Right lobe of liver (tissue), 6 donors: ENCODE results near the gene LSM3. TPM values are rescaled to one million over a fixed set of nuclear protein-coding genes. Genes with fewer than 3 reads are reported as not detected.

Source experiments
- ATAC-seq, 4 donors: fragments of 200-7000 bp; cut with Tn5 transposase; one replicate each; pipeline ENCODE4 v1.9.1; 2020; ENCODE audit warnings: mild to moderate bottlenecking in 4 of 4, moderate library complexity in 4 of 4
- DNase-seq, 3 donors: peaks; one replicate each; pipeline ENCODE4 v3.0.0-alpha.2; 2020
- H3K27ac ChIP-seq, 3 donors: fragments of 200-600 bp; one replicate each; pipeline ENCODE4 v1.8.0; 2022
- H3K27me3 ChIP-seq, 2 donors: fragments of 200-600 bp; one replicate each; pipeline ENCODE4 v1.8.0; 2022
- H3K36me3 ChIP-seq, 4 donors: fragments of 200-600 bp; sonication (generic) in 1 of 4; one replicate each; pipeline versions ENCODE4 v1.5.1 to v1.8.0; 2017 to 2022; ENCODE audit warnings: control low read depth in 1 of 4
- H3K4me1 ChIP-seq, 4 donors: fragments of 200-600 bp; sonication (generic) in 1 of 4; one replicate each; pipeline versions ENCODE4 v1.5.1 to v1.8.0; 2017 to 2022; ENCODE audit warnings: control low read depth in 1 of 4
- H3K4me3 ChIP-seq, 3 donors: fragments of 200-600 bp; one replicate each; pipeline ENCODE4 v1.8.0; 2022
- H3K9me3 ChIP-seq, 4 donors: fragments of 200-600 bp; sonication (generic) in 1 of 4; one replicate each; pipeline versions ENCODE4 v1.5.1 to v1.8.0; 2017 to 2022; ENCODE audit warnings: control low read depth in 1 of 4
- CTCF ChIP-seq, 4 donors: fragments of 200-600 bp in 3 of 4; fragments of 450-650 bp in 1 of 4; IDR thresholded peaks; one replicate each; pipeline versions ENCODE4 v1.5.1 to v1.8.0; 2016 to 2022; ENCODE audit warnings: antibody characterized with exemption in 4 of 4, mild to moderate bottlenecking in 2 of 4
- POLR2A ChIP-seq: fragments of 450-650 bp; IDR thresholded peaks from one replicate; pipeline ENCODE4 v1.6.1; 2017; ENCODE audit warnings: antibody characterized with exemption, mild to moderate bottlenecking
- WGBS: methylation state at CpG from one replicate; pipeline ENCODE4 v1.1.6; 2018; ENCODE audit warnings: low coverage, low lambda C conversion rate; ENCODE audit not compliant: insufficient coverage; ENCODE audit errors: missing lambda C conversion rate; 5-methylcytosine and 5-hydroxymethylcytosine counted together
- intact Hi-C, 2 donors: fragments of 100-400 bp; cut with DNase I; formaldehyde crosslinking; loops; one replicate each; pipeline versions ENCODE4 v1.11.2 to v1.14.1; 2022
- total RNA-seq, 6 experiments: library from RNA; depleted of rRNA in 2 of 6; stranded (reverse); fragments of >200 nt in 2 of 6; fragmentation: NEBNext Ultra II Directional in 3 of 6; extraction: Animal tissue kit (Norgen Biotek cat#: 25700) in 3 of 6; gene quantifications; one replicate each; pipeline versions ENCODE4 v1.1.0 to v1.2.4, GENCODE V29; 2016 to 2023
- donor health status: DM: no; HTN: yes; CAD: no.
- donor health status: DM: no; HTN: no; CAD: no.
- donor health status: DM: no; HTN: no; CAD: no.
- donor health status: DM: no; HTN: yes; CAD: no.
- donor health status: DM: no; HTN: yes; CAD: no.

Gene LSM3
- total RNA-seq, 6 experiments from 2014 or later = 4.5 to 7.4 (median 6.1) TPM

- WGBS = 98% methylated on average over 6 of the region's 8 CpGs
- H3K36me3 ChIP-seq = peaks cover 0 to 77% (median 55%) of the 10 kb centered on the region in 4 donors
- H3K9me3 ChIP-seq = no peaks in the 10 kb centered on the region
- H3K27me3 ChIP-seq = no peaks in the 10 kb centered on the region
- DNase-seq (no peak), ATAC-seq (no peak)
- no peak overlapping the region for H3K4me3 ChIP-seq
- H3K4me1 ChIP-seq = no peaks in the 10 kb centered on the region
- TF ChIP-seq CTCF (IDR thresholded peaks at IDR 0.05) (no peak), POLR2A (no peak)
- intact Hi-C loops = no loop called here
- H3K27ac ChIP-seq = no peak overlapping the region
Measured at GRCh38 chr3:14159426-14159825, 19.2 kb upstream of the LSM3 start.

- ATAC-seq = no peak
- Histone ChIP-seq H3K4me3 (no peak overlapping the region), H3K36me3 (peaks cover 0 to 80% (median 54%) of the 10 kb centered on the region in 4 donors), H3K27me3 (no peaks in the 10 kb centered on the region), H3K9me3 (no peaks in the 10 kb centered on the region), H3K4me1 (no peaks in the 10 kb centered on the region), H3K27ac (no peak overlapping the region)
- 94% methylated on average over 2 of the region's 2 CpGs for WGBS
- TF ChIP-seq CTCF (IDR thresholded peaks at IDR 0.05) (no peak), POLR2A (no peak)
- intact Hi-C loops = no loop called here
- no peak for DNase-seq
Measured at GRCh38 chr3:14161282-14161681, 17.3 kb upstream of the LSM3 start.

- WGBS = 83% methylated on average over 2 of the region's 2 CpGs
- no peaks in the 10 kb centered on the region for H3K27me3 ChIP-seq
- H3K27ac ChIP-seq = no peak overlapping the region
- H3K9me3 ChIP-seq = no peaks in the 10 kb centered on the region
- no peaks in the 10 kb centered on the region for H3K4me1 ChIP-seq
- TF ChIP-seq CTCF (IDR thresholded peaks at IDR 0.05) (no peak), POLR2A (no peak)
- intact Hi-C loops = no loop called here
- H3K36me3 ChIP-seq = peaks cover 0 to 80% (median 53%) of the 10 kb centered on the region in 4 donors
- no peak overlapping the region for H3K4me3 ChIP-seq
- ATAC-seq (no peak), DNase-seq (no peak)
Measured at GRCh38 chr3:14162178-14162577, 16.4 kb upstream of the LSM3 start.

GRCh38 chr3:14166877-14167603 is 11.6 kb upstream of the LSM3 start:
- no peak overlapping the region for H3K4me3 ChIP-seq
- ATAC-seq (no peak), DNase-seq (no peak)
- no peaks in the 10 kb centered on the region for H3K9me3 ChIP-seq
- intact Hi-C loops = no loop called here
- H3K4me1 ChIP-seq = no peaks in the 10 kb centered on the region
- TF ChIP-seq POLR2A (no peak), CTCF (IDR thresholded peaks at IDR 0.05) (no peak)
- WGBS = 87% methylated on average over 8 of the region's 9 CpGs
- H3K27ac ChIP-seq = no peak overlapping the region
- no peaks in the 10 kb centered on the region for H3K27me3 ChIP-seq
- H3K36me3 ChIP-seq = peaks cover 0 to 86% (median 52%) of the 10 kb centered on the region in 4 donors
